SW 1271 (cell line): ENCODE results near the gene PCK2.

Experiments used
- DNase-seq, 2 experiments: peaks; one replicate each; lab custom pipeline; 2025; lab: John Stamatoyannopoulos, UW

The PCK2 gene

GRCh38 chr14:24075485-24076301, 18.4 kb upstream of the PCK2 start:
- no peak for DNase-seq

GRCh38 chr14:24076302-24076601, 17.9 kb upstream of the PCK2 start:
- no peak for DNase-seq

GRCh38 chr14:24077086-24077485, 17.0 kb upstream of the PCK2 start:
- DNase-seq, result no peak

GRCh38 chr14:24078146-24078545, 16.0 kb upstream of the PCK2 start:
- DNase-seq, result no peak

GRCh38 chr14:24079491-24080141, 14.5 kb upstream of the PCK2 start:
- DNase-seq, result no peak

GRCh38 chr14:24080142-24080530, 14.0 kb upstream of the PCK2 start:
- DNase-seq, result no peak

- DNase-seq, result peak; percentile 13 to 14
These were observed 13.0 kb upstream of the PCK2 start for GRCh38 chr14:24080888-24081738.

GRCh38 chr14:24081739-24082211, 12.3 kb upstream of the PCK2 start:
- no peak for DNase-seq

GRCh38 chr14:24082411-24083080, 11.6 kb upstream of the PCK2 start:
- no peak for DNase-seq

- DNase-seq, result no peak
These were observed 10.6 kb upstream of the PCK2 start for GRCh38 chr14:24083462-24083861.

- DNase-seq, result no peak
These were observed 9.7 kb upstream of the PCK2 start for GRCh38 chr14:24084440-24084839.

GRCh38 chr14:24085215-24085614, 8.9 kb upstream of the PCK2 start:
- no peak for DNase-seq

GRCh38 chr14:24086193-24086955, 7.7 kb upstream of the PCK2 start:
- no peak for DNase-seq

- DNase-seq, result no peak
These were observed 7.1 kb upstream of the PCK2 start for GRCh38 chr14:24087004-24087403.

GRCh38 chr14:24088095-24088494, 6.0 kb upstream of the PCK2 start:
- no peak for DNase-seq

- DNase-seq, result no peak
These were observed 4.2 kb upstream of the PCK2 start for GRCh38 chr14:24089890-24090289.

GRCh38 chr14:24092110-24092504, 2.0 kb upstream of the PCK2 start:
- no peak for DNase-seq

- DNase-seq, result no peak
These were observed 1.5 kb upstream of the PCK2 start for GRCh38 chr14:24092505-24093206.

GRCh38 chr14:24093207-24093900, 757 bp upstream of the PCK2 start:
- DNase-seq, result no peak

- DNase-seq, result no peak
These were observed 745 bp downstream of the PCK2 start for GRCh38 chr14:24094841-24095270.
